GM18502 (cell line): ENCODE results near the gene SUDS3.

ENCODE experiments used
- ATAC-seq: cut with Tn5 transposase; IDR thresholded peaks from one replicate; pipeline ENCODE4 v1.9.1; 2021; ENCODE audit warnings: mild to moderate bottlenecking; ENCODE audit not compliant: unreplicated experiment, poor library complexity

The SUDS3 gene

DNA sequence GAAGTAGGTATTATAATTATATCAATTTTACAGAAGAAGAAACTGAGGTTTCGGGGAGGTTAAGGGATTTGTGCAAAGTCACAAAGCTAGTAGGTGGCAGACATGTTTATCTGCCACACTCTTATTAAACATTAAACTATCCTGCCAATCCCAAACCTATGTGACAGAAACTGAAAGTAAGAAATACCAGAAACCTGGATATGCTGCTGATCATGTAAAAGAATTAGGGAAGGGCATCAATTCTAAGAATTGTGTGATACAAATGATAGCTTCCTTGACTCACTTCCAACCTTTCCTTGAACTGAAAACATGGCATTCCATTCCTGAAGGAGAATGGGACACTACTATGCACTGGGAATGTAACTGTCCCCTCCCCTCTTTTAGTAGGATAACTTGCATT, 20.5 kb upstream of the SUDS3 start:
- no peak for ATAC-seq

DNA sequence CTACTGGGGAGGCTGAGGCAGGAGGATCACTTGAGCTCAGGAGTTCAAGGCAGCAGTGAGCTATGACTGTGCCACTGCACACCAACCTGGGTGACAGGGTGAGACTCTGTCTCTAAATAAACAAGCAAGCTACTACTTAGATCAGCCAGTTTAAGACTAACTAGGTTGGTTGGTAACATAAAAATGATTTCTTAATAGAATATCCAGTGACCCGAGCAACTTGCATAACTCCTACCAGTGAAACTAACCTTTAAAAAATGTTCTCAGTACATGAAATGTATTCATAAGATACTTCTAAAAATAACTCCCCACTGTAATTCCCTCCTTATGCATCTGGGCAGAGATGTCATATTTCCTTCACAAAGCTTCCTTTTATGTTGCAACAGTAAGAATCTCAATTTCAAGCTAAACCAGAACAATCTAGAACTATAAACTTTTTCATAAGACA, 19.5 kb upstream of the SUDS3 start:
- ATAC-seq, result peak; percentile 29

DNA sequence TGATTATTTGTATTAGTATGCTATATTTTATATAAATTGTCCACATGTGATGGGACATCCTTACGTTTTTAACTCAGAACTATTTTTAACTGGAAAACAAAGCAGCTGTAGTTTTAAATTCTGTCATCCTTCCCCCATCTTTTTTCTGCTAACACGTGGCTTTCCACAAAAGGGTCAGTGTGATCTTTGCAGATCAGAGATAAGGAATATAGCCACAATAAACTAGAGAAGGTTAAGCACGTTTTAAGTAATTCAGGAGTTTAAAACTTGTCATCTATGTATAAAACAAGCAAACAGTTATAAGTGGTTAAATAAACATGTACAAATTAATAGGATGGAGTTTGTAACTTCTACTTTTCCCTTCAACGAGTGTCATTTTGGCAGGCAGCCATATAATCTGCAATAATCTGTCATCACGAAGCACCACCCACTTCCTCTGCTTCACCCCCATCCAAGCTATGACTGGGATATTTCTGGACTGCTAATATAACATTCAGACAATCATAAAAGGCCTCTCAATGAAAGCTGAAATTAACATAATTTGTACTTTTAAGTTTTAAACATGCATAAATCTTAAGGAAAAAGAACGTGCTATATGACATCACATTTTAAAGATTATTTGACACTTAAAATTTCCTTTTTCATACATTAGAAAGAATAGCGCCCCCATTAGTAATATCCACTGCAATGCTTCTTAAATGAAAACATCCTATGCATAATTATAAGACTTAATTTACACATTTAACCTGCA, 18.9 kb upstream of the SUDS3 start:
- peak; percentile 64 for ATAC-seq

DNA sequence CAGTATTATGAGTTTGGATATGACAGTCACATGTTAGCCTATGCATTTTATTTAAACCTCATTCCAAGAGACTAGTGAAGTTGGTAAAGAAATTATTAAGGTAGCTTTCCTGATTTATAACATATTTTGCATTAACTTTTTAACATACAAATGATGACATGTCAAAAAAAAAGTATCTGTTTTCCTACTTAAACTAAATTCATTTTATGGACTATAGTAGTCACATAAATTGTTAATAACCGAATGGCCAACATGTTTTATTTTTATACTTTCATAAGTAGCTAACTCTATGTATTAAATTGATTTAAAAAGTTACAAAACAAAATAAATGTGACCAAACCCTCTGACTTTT, 18.4 kb upstream of the SUDS3 start:
- no peak for ATAC-seq

DNA sequence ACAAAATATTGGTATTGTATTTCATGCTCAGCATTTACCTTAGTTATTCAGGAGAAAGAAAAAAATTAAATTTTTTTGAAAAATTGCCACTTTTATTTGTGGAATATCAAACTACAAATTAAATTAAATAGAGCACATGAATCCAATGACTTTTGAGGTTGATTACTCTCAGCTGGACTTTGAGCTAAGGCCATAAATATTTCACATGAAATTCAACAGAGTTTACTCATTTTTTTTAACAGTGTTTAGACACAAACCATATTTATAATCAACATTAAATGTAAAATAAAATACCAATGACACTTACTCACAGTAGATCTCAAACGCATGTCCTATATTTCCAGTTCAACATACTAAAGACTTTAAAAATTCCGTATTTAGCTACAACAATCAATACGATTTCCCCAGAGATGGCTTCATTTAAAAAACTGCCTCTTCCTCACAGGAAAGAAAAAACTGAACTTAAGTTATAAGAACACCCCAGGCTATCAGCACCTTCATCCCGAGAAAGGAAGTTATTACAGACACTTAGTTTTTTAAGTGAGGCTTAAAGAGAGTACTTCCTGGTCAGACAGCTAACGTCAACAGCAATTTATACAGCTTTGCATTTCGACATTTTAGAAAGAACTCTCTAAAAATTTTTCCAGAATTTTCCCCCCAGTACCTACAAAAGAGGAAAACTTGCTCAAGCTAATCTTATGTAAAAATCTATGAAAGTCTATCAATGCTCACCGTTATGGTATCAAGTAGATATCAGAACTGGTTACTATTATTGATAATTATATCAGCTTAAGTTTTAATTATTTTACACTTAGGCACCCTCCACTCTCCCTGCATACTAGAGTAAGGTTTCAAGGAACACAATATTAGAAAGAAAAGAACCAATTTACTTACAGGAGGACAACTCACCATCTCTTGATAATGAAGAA, 17.5 kb upstream of the SUDS3 start:
- ATAC-seq, result no peak

DNA sequence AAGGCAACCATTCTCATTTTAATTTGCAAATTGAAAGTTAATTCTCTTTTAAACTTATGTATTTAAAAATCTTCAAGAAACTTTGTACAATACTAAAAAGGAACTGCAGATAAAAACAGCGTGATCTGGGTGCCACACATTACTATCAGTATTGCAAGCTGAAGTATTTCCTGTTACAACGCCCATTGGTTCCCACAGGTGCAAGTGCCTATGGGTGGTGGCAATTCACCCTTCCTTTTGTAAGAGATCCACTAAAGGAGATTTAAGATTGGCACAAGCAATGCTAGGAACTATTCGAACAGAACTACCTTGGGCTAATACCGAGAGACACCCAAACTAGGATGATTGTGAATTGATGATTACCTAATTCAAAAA, 16.8 kb upstream of the SUDS3 start:
- peak; percentile 44 for ATAC-seq

DNA sequence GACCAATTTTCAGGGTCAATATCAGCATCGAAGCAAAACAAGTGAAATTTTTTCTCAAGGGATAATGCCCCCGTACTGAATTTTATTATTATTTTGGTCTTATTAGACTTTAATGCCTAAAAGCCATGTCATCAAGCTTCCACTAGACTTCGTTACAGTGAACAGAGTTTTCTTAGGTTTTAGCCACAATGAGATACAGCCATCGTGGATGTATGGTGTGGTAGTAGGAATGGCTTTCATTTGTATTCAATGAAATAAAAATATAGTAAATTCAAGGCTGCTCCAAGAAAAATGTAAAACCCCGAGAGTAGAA, 15.3 kb upstream of the SUDS3 start:
- no peak for ATAC-seq

DNA sequence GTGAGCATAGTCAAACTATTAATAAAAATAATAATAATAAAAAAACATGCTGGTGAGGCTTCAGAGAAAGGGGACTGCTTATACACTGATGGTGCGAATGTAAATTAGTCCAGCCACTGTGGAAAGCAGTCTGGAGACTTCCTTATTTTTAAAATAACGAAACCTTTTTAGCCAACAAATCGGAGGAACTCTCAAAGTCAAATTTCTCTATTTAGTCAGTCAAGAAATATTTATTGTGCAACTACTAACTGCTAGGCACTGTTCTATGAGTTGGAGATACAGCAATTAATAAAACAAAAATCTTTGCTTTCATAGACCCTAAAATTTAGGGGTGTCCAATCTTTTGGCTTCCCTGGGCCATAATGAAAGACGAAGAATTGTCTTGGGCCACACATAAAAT, 14.5 kb upstream of the SUDS3 start:
- ATAC-seq, result no peak

DNA sequence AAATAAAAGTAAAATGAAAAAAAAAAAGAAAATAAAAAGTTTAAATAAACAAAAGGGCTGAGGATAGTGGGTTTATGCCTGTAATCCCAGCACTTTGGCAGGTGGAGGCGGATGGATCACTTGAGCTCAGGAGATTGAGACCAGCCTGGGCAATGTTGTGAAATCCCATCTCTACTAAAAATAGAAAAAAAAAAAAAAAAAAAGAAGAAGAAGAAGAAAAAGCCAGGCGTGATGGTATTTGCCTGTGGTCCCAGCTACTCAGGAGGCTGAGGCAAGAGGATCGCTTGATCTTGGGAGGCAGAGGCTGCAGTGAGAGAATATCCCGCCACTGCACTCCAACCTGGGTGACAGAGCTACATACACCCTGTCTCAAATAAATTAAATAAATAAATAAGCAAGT, 7.5 kb upstream of the SUDS3 start:
- ATAC-seq, result no peak

DNA sequence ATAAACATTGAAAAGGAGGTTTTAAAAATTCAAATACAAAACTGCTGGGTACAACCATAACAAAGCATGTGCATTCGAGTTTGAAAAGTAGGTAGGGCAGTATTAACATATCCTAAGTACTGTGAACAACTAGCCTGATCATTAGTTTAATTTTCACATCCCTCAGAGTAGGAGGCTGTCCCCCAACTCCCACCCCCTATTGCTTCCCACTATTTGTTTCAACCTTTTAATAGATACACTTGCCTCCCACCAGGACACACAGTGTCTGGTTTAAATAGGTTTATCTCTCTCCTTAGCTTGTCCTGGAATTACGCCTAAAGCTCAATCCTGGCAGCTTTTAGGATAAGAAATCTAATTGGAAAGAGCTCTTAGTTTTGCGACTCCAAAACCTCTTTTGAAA, 5.8 kb upstream of the SUDS3 start:
- no peak for ATAC-seq

DNA sequence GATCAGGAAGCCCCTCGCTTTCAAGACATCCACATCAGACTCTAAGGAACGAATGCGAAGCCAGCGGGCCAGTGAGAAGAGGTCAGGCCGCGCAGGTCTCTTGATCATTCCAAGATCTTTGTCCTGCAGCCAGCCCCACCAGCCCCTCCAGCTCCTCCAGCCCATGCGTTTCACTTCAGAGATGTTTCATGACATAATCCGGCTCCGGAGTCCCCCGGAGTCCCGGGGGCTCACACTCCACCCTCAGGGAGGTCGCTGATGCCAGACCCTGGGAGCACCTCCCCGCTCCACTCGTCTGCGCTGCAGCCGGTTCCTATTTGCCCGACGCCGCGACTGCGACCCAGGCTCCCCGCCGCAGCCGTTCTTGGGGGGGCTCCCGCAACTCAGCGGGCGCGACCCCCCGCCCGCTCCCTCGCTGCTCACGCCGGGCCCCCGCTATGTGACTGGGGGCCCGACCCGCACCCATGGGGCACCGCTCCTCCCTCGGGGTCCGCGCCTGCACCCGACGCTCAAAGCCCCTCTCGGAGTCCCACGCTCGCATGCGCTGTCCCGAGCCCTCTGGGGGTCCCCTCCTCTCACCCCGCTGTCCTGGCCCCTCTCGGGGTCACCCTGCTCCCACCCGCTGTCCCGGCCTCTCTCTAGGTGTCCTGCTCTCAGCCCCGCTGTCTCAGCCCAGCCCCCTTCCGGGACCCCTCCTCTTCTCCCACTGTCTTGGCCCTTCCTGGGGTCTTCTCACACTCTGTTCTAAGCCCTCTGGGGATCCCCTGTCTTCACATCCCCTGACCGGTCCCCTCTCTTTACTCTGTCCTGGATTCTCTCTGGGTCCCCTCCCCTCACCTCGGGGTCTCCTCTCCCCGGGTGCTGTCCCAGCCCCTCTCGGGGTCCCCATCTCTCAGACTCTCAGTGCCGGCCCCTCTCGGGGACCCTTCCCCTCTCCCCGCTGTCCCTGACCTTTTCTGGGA, 4.8 kb upstream of the SUDS3 start:
- ATAC-seq, result no peak

DNA sequence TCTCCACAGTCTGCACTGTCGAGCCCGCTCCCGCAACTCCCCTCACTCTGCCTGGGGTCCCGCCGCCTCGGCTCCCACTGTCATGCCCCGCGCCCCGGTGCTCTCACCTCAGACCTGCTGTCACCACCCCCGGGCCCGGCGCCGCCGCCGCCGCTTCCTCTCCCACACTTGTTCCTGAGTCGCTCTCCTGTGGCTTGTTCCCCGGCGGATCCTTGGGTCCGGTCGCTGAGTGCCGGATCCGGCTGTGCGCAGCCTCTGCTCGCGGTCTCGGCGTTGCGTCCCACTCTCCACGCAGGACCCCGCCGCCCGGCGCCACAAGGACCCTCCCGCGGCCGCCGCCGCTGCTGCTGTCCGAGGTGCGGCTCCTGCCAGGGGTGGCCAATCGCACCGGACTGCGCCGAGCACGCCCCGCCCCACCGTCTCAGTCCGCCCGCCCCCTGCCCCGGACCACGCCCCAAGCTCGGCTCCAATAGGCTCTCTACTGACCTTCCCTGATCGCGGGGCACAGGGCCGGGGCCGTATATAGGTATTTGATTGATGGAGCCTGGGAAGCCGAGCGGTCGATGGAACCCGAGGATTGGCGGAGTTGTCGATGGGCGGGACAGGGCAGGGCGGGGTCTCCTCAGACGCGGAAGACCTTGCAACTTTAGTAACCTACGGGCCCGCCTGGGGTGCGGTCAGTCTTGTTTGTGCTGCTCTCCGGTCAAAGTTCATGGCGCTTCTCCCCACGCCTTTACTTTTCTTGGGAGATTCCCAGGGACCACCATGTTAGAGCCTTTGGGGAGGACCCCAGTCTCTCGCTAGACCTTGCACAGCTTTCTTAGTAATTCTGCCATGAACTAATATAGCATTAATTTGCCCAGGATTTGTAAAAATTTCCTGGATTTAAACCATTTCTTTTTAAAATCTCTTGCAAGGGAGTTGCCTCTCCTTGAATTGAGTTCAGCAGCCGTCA, 3.5 kb upstream of the SUDS3 start, which contains the start of gene TAOK3:
Gene TAOK3 (minus strand): TSS at position 367 of the 955 bp plus-strand sequence. CDS start 117,340 bp downstream, outside the sequence.
- peak; percentile 81 for ATAC-seq

DNA sequence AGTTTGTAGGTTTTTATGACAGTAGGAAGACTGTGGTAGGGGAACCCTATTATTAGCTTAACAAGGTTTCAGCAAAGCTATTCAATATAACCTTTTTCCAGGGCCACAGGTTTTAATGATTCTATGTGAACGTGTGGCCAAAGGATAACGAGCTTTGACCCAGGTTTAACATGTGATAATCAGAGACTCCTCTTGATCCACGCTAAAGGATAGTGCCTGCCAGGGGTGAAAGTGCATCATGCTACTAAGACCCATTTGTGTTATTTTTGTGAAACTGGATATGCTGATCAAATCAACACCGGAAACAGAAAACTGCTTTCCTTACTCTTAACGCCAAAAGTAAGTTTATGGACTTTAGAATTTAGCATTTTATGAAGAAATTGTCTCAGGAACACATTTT, 2.7 kb upstream of the SUDS3 start:
- ATAC-seq, result no peak

DNA sequence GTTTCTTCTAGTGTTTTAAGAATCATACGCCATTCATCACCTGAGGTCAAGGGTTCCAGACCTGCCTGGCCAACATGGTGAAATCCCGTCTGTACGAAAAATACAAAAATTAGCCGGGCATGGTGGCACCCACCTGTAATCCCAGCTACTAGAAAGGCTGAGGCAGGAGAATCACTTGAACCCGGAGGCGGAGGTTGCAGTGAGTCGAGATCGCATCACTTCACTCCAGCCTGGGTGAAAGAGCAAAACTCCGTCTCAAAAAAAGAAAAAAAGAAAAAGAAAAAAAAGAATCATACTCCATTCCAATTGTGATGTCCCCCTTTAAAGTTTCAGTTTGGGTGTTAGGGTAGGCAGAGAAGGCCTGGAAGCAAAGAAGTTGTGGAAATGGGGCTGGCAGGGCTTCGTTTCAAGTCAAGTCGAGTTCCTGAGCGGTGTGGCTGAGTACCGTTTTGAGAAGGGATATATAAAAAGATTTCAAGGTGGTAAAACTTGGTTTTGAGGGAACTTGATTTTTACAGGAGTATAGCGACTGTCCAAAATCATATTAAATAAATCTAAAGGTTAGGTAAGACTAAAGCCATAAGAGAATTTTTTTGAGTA, 2.1 kb upstream of the SUDS3 start:
- no peak for ATAC-seq

DNA sequence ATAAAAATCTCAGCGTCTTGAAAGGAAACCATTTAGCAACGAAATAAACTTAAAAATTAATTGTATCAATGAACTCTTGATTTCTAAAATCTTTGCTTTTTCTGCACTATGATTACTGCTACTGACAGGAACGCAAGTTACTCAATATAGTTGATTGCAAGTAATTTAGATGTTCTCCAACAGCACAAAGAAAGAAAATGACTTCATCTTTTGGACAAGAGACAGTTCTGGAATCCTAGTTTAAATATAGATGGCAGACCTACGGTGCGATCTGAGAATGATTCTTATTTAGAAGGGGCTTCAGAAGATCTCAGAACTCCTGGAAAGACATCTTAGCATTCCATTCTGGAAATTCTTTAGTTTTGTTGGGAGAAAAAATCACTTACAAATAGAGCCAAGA, 1.4 kb upstream of the SUDS3 start:
- no peak for ATAC-seq

DNA sequence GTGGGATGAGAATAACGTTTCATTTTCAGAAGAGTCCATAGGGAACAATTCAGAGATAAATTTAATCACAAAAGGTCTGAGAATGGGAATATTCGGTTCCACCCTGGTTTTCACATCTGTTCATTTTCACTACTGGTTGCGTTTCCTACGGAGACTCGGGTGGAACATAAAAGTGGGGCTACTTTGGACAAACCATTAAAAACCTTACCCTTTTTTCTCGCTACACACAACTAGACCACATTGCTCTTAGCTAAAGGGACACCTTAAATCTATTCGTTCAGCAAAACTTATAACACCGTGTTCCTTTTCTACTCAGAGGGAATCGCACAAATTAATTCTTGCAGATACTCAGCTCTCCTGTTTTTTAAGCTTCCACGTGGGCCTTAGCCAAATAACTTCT, 1.0 kb upstream of the SUDS3 start:
- no peak for ATAC-seq

DNA sequence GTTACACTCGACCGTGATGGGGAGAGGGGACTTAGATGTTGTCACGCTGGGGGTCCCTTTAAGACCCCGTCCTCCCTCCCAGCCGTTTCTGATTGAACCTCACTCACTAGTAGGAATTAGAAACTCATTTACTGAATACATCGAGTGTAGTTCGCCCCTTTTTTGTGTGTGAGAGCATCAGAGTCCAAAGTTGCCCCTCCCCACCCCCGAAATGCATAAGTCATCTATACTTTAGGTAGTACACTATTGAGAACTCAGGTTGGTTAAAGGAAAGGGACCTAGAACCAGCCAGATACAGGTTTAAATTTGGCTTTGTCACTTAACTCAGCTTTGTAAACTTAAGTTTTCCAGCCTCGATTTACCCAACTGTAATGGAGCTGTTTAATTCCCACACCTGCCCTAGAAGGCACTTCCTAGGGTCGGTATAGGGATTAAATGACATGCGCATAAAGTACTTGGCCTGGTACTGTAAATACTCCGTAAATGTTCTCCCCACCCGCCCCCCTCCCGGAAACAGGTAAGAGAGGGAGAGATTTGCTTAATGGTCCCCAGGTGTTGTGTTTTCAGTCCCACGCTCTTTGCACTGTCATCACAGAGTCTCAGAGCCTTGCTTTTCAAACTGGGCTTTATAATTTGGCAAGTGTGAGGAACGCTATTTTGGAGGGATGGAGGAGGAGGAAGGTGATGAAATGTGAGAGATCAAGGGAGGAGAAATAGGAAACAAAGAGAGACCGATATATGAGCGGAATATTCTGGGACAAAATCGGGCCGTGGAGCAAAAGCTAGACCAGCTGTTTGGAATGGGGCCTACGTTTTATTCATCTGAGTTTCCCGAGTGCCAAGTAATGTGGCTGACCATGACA, 897 bp downstream of the SUDS3 start:
- no peak for ATAC-seq

DNA sequence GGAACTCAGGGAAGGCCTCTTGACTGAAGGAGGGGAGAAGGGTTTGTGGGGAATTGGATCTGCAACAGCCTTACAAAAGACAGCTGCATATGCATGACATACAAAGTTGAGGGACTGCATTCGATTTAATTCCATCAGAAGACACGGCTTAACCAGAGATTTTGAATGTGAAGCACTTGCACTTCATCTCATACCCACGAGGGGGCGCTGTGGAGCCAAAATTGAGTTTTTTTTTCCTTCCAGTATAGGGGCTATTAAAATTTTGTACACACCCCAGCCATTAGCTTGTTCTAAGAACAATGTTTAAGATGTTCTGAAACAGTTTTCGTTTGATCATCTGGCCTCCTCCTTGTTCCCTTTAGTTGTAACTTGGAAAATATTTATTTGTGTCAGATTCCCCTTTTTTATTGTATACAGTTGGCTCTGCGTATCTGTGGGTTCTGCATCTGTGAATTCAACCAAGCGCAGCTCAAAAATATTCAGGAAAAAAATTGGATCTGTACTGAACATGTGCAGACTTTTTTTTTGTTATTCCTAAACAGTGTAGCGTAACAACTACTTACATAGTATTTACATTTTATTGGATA, 1.6 kb downstream of the SUDS3 start:
- ATAC-seq, result no peak
